Heart left ventricle (tissue), 16 donors: Measurements from ENCODE around the gene ARHGEF37. TPM values are rescaled to one million over a fixed set of nuclear protein-coding genes. Genes with fewer than 3 reads are reported as not detected.

Experiments
- ATAC-seq, 4 donors: fragments of 200-7000 bp; cut with Tn5 transposase; one replicate each; pipeline ENCODE4 v1.9.1; 2020 to 2022; ENCODE audit warnings: moderate library complexity in 4 of 4, mild to moderate bottlenecking in 3 of 4, moderate number of reproducible peaks in 1 of 4
- DNase-seq, 5 donors: peaks; one replicate each; pipeline ENCODE4 v3.0.0-alpha.2; 2020
- H3K27ac ChIP-seq, 12 donors: fragments of 200-600 bp; sonication (generic) in 4 of 12; one replicate each; pipeline versions ENCODE4 v1.5.0 to v1.8.0; 2016 to 2022; ENCODE audit warnings: mild to moderate bottlenecking in 2 of 12
- H3K27me3 ChIP-seq, 9 donors: fragments of 200-600 bp; sonication (generic) in 2 of 9; one replicate each; pipeline versions ENCODE4 v1.5.1 to v1.8.0; 2016 to 2022; ENCODE audit warnings: mild to moderate bottlenecking in 3 of 9
- H3K36me3 ChIP-seq, 9 donors: fragments of 200-600 bp; sonication (generic) in 2 of 9; one replicate each; pipeline versions ENCODE4 v1.5.0 to v1.8.0; 2018 to 2022; ENCODE audit warnings: mild to moderate bottlenecking in 2 of 9
- H3K4me1 ChIP-seq, 12 donors: fragments of 200-600 bp; sonication (generic) in 4 of 12; one replicate each; pipeline versions ENCODE4 v1.5.0 to v1.8.0; 2016 to 2022; ENCODE audit warnings: mild to moderate bottlenecking in 3 of 12
- H3K4me3 ChIP-seq, 12 donors: fragments of 200-600 bp; sonication (generic) in 4 of 12; one replicate each; pipeline versions ENCODE4 v1.5.0 to v1.8.0; 2017 to 2022; ENCODE audit warnings: mild to moderate bottlenecking in 9 of 12, moderate library complexity in 4 of 12
- H3K9me3 ChIP-seq, 12 donors: fragments of 200-600 bp; sonication (generic) in 4 of 12; one replicate each; pipeline versions ENCODE4 v1.5.0 to v1.8.0; 2016 to 2022; ENCODE audit warnings: mild to moderate bottlenecking in 1 of 12
- CTCF ChIP-seq, 12 donors: fragments of 200-600 bp; sonication (generic) in 4 of 12; IDR thresholded peaks; one replicate each; pipeline versions ENCODE4 v1.5.0 to v1.8.0; 2018 to 2022; ENCODE audit warnings: antibody characterized with exemption in 12 of 12, mild to moderate bottlenecking in 5 of 12
- POLR2A ChIP-seq, 2 donors: fragments of 450-650 bp; IDR thresholded peaks; one replicate each; pipeline ENCODE4 v1.6.1; 2017; ENCODE audit warnings: antibody characterized with exemption in 2 of 2, mild to moderate bottlenecking in 2 of 2, moderate library complexity in 2 of 2
- WGBS, 4 donors: extraction: QIAGEN DNeasy Blood & Tissue Kit in 2 of 4; methylation state at CpG; one replicate each; pipeline versions ENCODE4 v1.1.5 to v1.1.7; 2013 to 2018; 5-methylcytosine and 5-hydroxymethylcytosine counted together
- intact Hi-C, 10 donors: fragments of 100-400 bp; cut with DNase I; formaldehyde crosslinking; loops; one replicate each; pipeline versions ENCODE4 v1.11.1 to v1.14.2; 2022
- polyA plus RNA-seq, 2 donors: library from polyadenylated mRNA; stranded (reverse); fragments of 200-250 nt; gene quantifications; one replicate each; pipeline ENCODE4 v1.2.3, GENCODE V29; 2013
- total RNA-seq, 9 donors: library from RNA; depleted of rRNA in 2 of 9; stranded (reverse); fragments of >200 nt in 2 of 9; fragmentation: NEBNext Ultra II Directional in 3 of 9; extraction: Animal tissue kit (Norgen Biotek cat#: 25700) in 3 of 9; gene quantifications; one replicate each; pipeline versions ENCODE4 v1.1.0 to v1.2.4, GENCODE V29; 2016 to 2023
- donor health status: ischemic (EF 13 %, LVEDD 7.1; RV severe dilation, severe dysfunction).
- donor health status: healthy with polysubstance abuse.
- donor health status: DM: no; HTN: yes; CAD: no.
- donor health status: DM: no; HTN: no; CAD: no.
- donor health status: ischemic (EF 25% LVEDD 6.9; RV normal size, moderate dysfunction).
- donor health status: ischemic (EF 25% LVEDD 5.7; RV mildly dilated, moderate dysfunction).
- donor health status: healthy.
- donor health status: DM: yes; HTN: yes; CAD: no.
- donor health status: ischemic (EF 35%, LVEDD 5.7; RV mildly dilated, moderate dysfunction).
- donor health status: nonischemic (EF 11% LVEDD 7.7; RV severe dilation, severe dysfunction).
- donor health status: DM: yes; HTN: yes; CAD: no.
- donor health status: PGD.
- donor health status: ischemic (EF 29% LVEDD 5.4; RV normal size, mild dysfunction).
- donor health status: nonischemic (EF 23%, LVEDD 6.1; RV moderate dilation, normal function).

The ARHGEF37 gene
- total and polyA plus RNA-seq, 11 donors: 8.1 to 28.5 (median 17.9) TPM

GRCh38 chr5:149672701-149673476 is 91.6 kb downstream of the ARHGEF37 start:
- WGBS, 4 donors: 76 to 81% (median 79%) methylated on average over 7 of the region's 7 CpGs
- Histone ChIP-seq H3K4me3 (no peak overlapping the region), H3K27ac (no peak overlapping the region), H3K4me1 (peaks cover 0 to 36% (median 15%) of the 10 kb centered on the region in 12 donors), H3K36me3 (no peaks in the 10 kb centered on the region), H3K9me3 (peaks cover 0 to 11% (median 3%) of the 10 kb centered on the region in 12 donors), H3K27me3 (no peaks in the 10 kb centered on the region)
- ATAC-seq (no peak), DNase-seq (no peak)
- intact Hi-C loops: loop anchor here in 1 of 10 donors (1.0 kb wide), 1 partner anchor 95 kb away; no protein-coding TSS in a partner anchor
- no peak for TF ChIP-seq CTCF (IDR thresholded peaks at IDR 0.05)
- no peak for TF ChIP-seq POLR2A (IDR thresholded peaks at IDR 0.05)

- peaks cover 0 to 5% (median 0%) of the 10 kb centered on the region in 12 donors for H3K9me3 ChIP-seq
- H3K4me3 ChIP-seq: no peak overlapping the region
- 57 to 92% (median 67%) methylated on average over 2 to 3 of the region's 3 CpGs for WGBS, 4 donors
- H3K4me1 ChIP-seq: peaks cover 0 to 49% (median 16%) of the 10 kb centered on the region in 12 donors
- no peaks in the 10 kb centered on the region for H3K36me3 ChIP-seq
- H3K27ac ChIP-seq: peak overlapping the region in 4 of 12 donors; percentile 26 to 78 (median 44)
- DNase-seq: no peak
- TF ChIP-seq POLR2A (IDR thresholded peaks at IDR 0.05) (no peak), CTCF (IDR thresholded peaks at IDR 0.05) (no peak)
- no peaks in the 10 kb centered on the region for H3K27me3 ChIP-seq
- intact Hi-C loops: loop anchor here in 1 of 10 donors (5.0 kb wide), 1 partner anchor 58 kb away; the partner anchor contains the start of gene PPARGC1B
- ATAC-seq: no peak
These were observed 93.4 kb downstream of the ARHGEF37 start for GRCh38 chr5:149674686-149675085.

GRCh38 chr5:149675610-149676201 is 94.4 kb downstream of the ARHGEF37 start:
- intact Hi-C loops: loop anchor here in 1 of 10 donors (5.0 kb wide), 1 partner anchor 57 kb away; the partner anchor contains the start of gene PPARGC1B
- H3K4me3 ChIP-seq: no peak overlapping the region
- TF ChIP-seq POLR2A (IDR thresholded peaks at IDR 0.05): no peak
- no peak for TF ChIP-seq CTCF (IDR thresholded peaks at IDR 0.05)
- ATAC-seq (peak; percentile 32 to 76 (median 72)), DNase-seq (peak in 2 of 5 donors; percentile 52 to 67)
- H3K27me3 ChIP-seq: no peaks in the 10 kb centered on the region
- 37 to 42% (median 39%) methylated on average over 12 of the region's 12 CpGs for WGBS, 4 donors
- H3K4me1 ChIP-seq: peaks cover 0 to 59% (median 24%) of the 10 kb centered on the region in 12 donors
- H3K36me3 ChIP-seq: no peaks in the 10 kb centered on the region
- H3K9me3 ChIP-seq: no peaks in the 10 kb centered on the region
- peak overlapping the region in 10 of 12 donors; percentile 29 to 86 (median 64) for H3K27ac ChIP-seq

- intact Hi-C loops: loop anchor here in 1 of 10 donors (5.0 kb wide), 1 partner anchor 55 kb away; the partner anchor contains the start of gene PPARGC1B
- TF ChIP-seq POLR2A (IDR thresholded peaks at IDR 0.05) (no peak), CTCF (IDR thresholded peaks at IDR 0.05) (no peak)
- Histone ChIP-seq H3K36me3 (no peaks in the 10 kb centered on the region), H3K4me1 (peaks cover 0 to 78% (median 35%) of the 10 kb centered on the region in 12 donors), H3K4me3 (no peak overlapping the region), H3K9me3 (no peaks in the 10 kb centered on the region), H3K27me3 (no peaks in the 10 kb centered on the region), H3K27ac (peak overlapping the region in 9 of 12 donors; percentile 12 to 82 (median 58))
- DNase-seq: peak in 4 of 5 donors; percentile 36 to 67 (median 59)
- ATAC-seq: peak in 2 of 4 donors; percentile 4 to 22
- 75 to 85% (median 79%) methylated on average over 7 of the region's 7 CpGs for WGBS, 4 donors
These were observed 96.4 kb downstream of the ARHGEF37 start for GRCh38 chr5:149677731-149678130.
